H1 (cell line): ENCODE data around the gene TAF11L3. TPM values are rescaled to one million over a fixed set of nuclear protein-coding genes. Genes with fewer than 3 reads are reported as not detected.

ENCODE experiments used
- CTCF ChIA-PET: fragments of 300-600 bp; sonication (Branson Sonifier 250); formaldehyde crosslinking; loops from one replicate; lab custom pipeline; 2021; ENCODE audit not compliant: partially characterized antibody; lab: Charles Lee
- POLR2A ChIA-PET: fragments of 300-600 bp; sonication (Branson Sonifier 250); formaldehyde crosslinking; loops from one replicate; lab custom pipeline; 2021; ENCODE audit warnings: inconsistent platforms; ENCODE audit not compliant: partially characterized antibody; lab: Charles Lee
- DNase-seq, 2 experiments: peaks; one replicate each; pipeline versions ENCODE4 v3.0.0 to v3.0.0-alpha.2; 2010 to 2022; ENCODE audit warnings: low spot score in 2 of 2, low read depth in 1 of 2, mixed read lengths in 1 of 2
- FAIRE-seq: peaks from 2 replicates; lab custom pipeline; 2011; peaks lifted over from hg19 to GRCh38; lab: Jason Lieb, UNC
- H2AFZ ChIP-seq: 2 replicates; pipeline ENCODE4 v1.8.1; 2012; ENCODE audit warnings: low read length, inconsistent platforms
- H2AK5ac ChIP-seq: 2 replicates; pipeline ENCODE4 v1.6.1; 2013; ENCODE audit warnings: low read depth, low read length
- H2BK120ac ChIP-seq: replicated peaks from 2 replicates; pipeline ENCODE3; 2013; ENCODE audit warnings: low read depth, low read length, inconsistent platforms
- H2BK12ac ChIP-seq: 2 replicates; pipeline ENCODE4 v1.6.1; 2013; ENCODE audit warnings: low read depth, low read length
- H2BK15ac ChIP-seq: 2 replicates; pipeline ENCODE4 v1.6.1; 2013; ENCODE audit warnings: low read length
- H2BK20ac ChIP-seq: 2 replicates; pipeline ENCODE4 v1.6.1; 2013; ENCODE audit warnings: low read length
- H2BK5ac ChIP-seq: 2 replicates; pipeline ENCODE4 v1.6.1; 2013; ENCODE audit warnings: low read depth, low read length
- H3K14ac ChIP-seq: 2 replicates; pipeline ENCODE4 v1.6.1; 2013; ENCODE audit warnings: inconsistent platforms; ENCODE audit not compliant: insufficient read length
- H3K18ac ChIP-seq: 2 replicates; pipeline ENCODE4 v1.6.1; 2013; ENCODE audit warnings: low read length; ENCODE audit errors: extremely low read depth
- H3K23ac ChIP-seq: 2 replicates; pipeline ENCODE4 v1.6.1; 2013; ENCODE audit warnings: inconsistent platforms; ENCODE audit not compliant: insufficient read length
- H3K23me2 ChIP-seq: 2 replicates; pipeline ENCODE4 v1.6.1; 2013; ENCODE audit warnings: low read depth, low read length
- H3K27ac ChIP-seq: 2 replicates; pipeline ENCODE4 v1.6.1; 2011; ENCODE audit warnings: low read depth, low read length, inconsistent platforms
- H3K27me3 ChIP-seq, 4 experiments: replicated peaks in 1 of 4; 1 replicate in 1 of 4; 2 replicates in 3 of 4; pipeline versions ENCODE4 v1.6.1 to v1.8.1; 2011 to 2013; ENCODE audit warnings: low read length in 3 of 4, mild to moderate bottlenecking in 3 of 4, inconsistent platforms in 2 of 4, mixed read lengths in 2 of 4, moderate library complexity in 1 of 4; ENCODE audit not compliant: control insufficient read depth in 3 of 4, insufficient read depth in 3 of 4; ENCODE audit errors: extremely low read depth in 1 of 4
- H3K36me3 ChIP-seq, 4 experiments: 2 replicates each; pipeline versions ENCODE4 v1.6.1 to v1.8.1; 2011 to 2013; ENCODE audit warnings: mild to moderate bottlenecking in 4 of 4, low read length in 3 of 4, moderate library complexity in 2 of 4, control low read depth in 1 of 4, inconsistent platforms in 1 of 4; ENCODE audit not compliant: insufficient read depth in 4 of 4, control insufficient read depth in 2 of 4
- H3K4ac ChIP-seq: replicated peaks from 2 replicates; pipeline ENCODE3; 2013; ENCODE audit warnings: low read length, low read depth, mixed read lengths, inconsistent platforms; ENCODE audit not compliant: insufficient read length
- H3K4me1 ChIP-seq, 4 experiments: replicated peaks in 1 of 4; 1 replicate in 1 of 4; 2 replicates in 3 of 4; pipeline versions ENCODE4 v1.6.1 to v1.8.1; 2011 to 2013; ENCODE audit warnings: low read length in 3 of 4, inconsistent platforms in 2 of 4, mixed read lengths in 1 of 4; ENCODE audit not compliant: insufficient read depth in 4 of 4, control insufficient read depth in 3 of 4
- H3K4me2 ChIP-seq, 2 experiments: 2 replicates each; pipeline versions ENCODE4 v1.6.1 to v1.8.1; 2011 to 2013; ENCODE audit warnings: low read depth in 2 of 2, low read length in 2 of 2, control low read depth in 1 of 2, inconsistent platforms in 1 of 2, mild to moderate bottlenecking in 1 of 2; ENCODE audit not compliant: insufficient read depth in 1 of 2
- H3K4me3 ChIP-seq, 4 experiments: fragments of 200-600, 300-600 bp in 1 of 4; sonication (generic), shearing (Covaris generic), sonication (Bioruptor Twin) in 1 of 4; 2 replicates each; pipeline versions ENCODE4 v1.5.1 to v1.8.1; 2011 to 2016; ENCODE audit warnings: low read length in 4 of 4, low read depth in 3 of 4, control low read depth in 2 of 4, inconsistent platforms in 2 of 4, mild to moderate bottlenecking in 2 of 4, mixed read lengths in 1 of 4, moderate library complexity in 1 of 4; ENCODE audit not compliant: insufficient read depth in 2 of 4; ENCODE audit errors: extremely low read depth in 1 of 4
- H3K56ac ChIP-seq: replicated peaks from 2 replicates; pipeline ENCODE3; 2013; ENCODE audit warnings: low read depth, mild to moderate bottlenecking, mixed read lengths, low read length, inconsistent platforms; ENCODE audit not compliant: insufficient read length
- H3K79me1 ChIP-seq: 2 replicates; pipeline ENCODE4 v1.6.1; 2013; ENCODE audit warnings: low read depth, low read length, control low read depth
- H3K79me2 ChIP-seq, 2 experiments: 2 replicates each; pipeline versions ENCODE4 v1.6.1 to v1.8.1; 2012 to 2013; ENCODE audit warnings: low read length in 2 of 2, mild to moderate bottlenecking in 2 of 2, inconsistent platforms in 1 of 2; ENCODE audit not compliant: insufficient read depth in 2 of 2, control insufficient read depth in 1 of 2
- H3K9ac ChIP-seq, 4 experiments: replicated peaks in 1 of 4; 1 replicate in 1 of 4; 2 replicates in 3 of 4; pipeline versions ENCODE4 v1.6.1 to v1.8.1; 2011 to 2013; ENCODE audit warnings: low read depth in 3 of 4, low read length in 3 of 4, control low read depth in 2 of 4, mild to moderate bottlenecking in 2 of 4, moderate library complexity in 2 of 4, inconsistent platforms in 1 of 4; ENCODE audit errors: extremely low read depth in 1 of 4
- H3K9me3 ChIP-seq, 2 experiments: 2 replicates each; pipeline versions ENCODE4 v1.6.1 to v1.8.1; 2012 to 2013; ENCODE audit warnings: mild to moderate bottlenecking in 2 of 2, moderate library complexity in 2 of 2, control low read depth in 1 of 2, inconsistent platforms in 1 of 2, low read depth in 1 of 2, low read length in 1 of 2, mixed read lengths in 1 of 2; ENCODE audit not compliant: insufficient read depth in 2 of 2
- H4K20me1 ChIP-seq, 2 experiments: replicated peaks in 1 of 2; 2 replicates each; pipeline versions ENCODE3 to v1.8.1; 2011 to 2013; ENCODE audit warnings: inconsistent platforms in 2 of 2, low read length in 2 of 2, mild to moderate bottlenecking in 1 of 2; ENCODE audit not compliant: insufficient read depth in 2 of 2, control insufficient read depth in 1 of 2
- H4K5ac ChIP-seq: 2 replicates; pipeline ENCODE4 v1.6.1; 2013; ENCODE audit warnings: low read length, low read depth, mixed read lengths, inconsistent platforms; ENCODE audit not compliant: insufficient read length
- H4K8ac ChIP-seq: 2 replicates; pipeline ENCODE4 v1.8.0; 2013; ENCODE audit warnings: mild to moderate bottlenecking, moderate library complexity, low read length, inconsistent platforms; ENCODE audit not compliant: insufficient read depth; ENCODE audit errors: extremely low read depth
- H4K91ac ChIP-seq: replicated peaks from 2 replicates; pipeline ENCODE3; 2013; ENCODE audit warnings: low read length, mixed read lengths, inconsistent platforms; ENCODE audit not compliant: insufficient read length
- BRCA1 ChIP-seq: IDR thresholded peaks from 2 replicates; pipeline ENCODE4 v1.6.1; 2012; ENCODE audit warnings: low read depth, low read length, improper control_type of control experiment
- CREB1 ChIP-seq: IDR thresholded peaks from 2 replicates; pipeline ENCODE4 v1.6.1; 2012; ENCODE audit warnings: inconsistent platforms
- EZH2 ChIP-seq: fragments of 200-600 bp; sonication (generic); IDR thresholded peaks from 2 replicates; pipeline ENCODE4 v1.7.1; 2012; ENCODE audit warnings: low read depth, mild to moderate bottlenecking, moderate library complexity, low read length, inconsistent platforms; ENCODE audit not compliant: severe bottlenecking
- KDM5A ChIP-seq: fragments of 200-600 bp; IDR thresholded peaks from 2 replicates; pipeline ENCODE4 v1.7.1; 2012; ENCODE audit warnings: mild to moderate bottlenecking, low read length, inconsistent platforms, mixed read lengths
- MAX ChIP-seq: IDR thresholded peaks from 2 replicates; pipeline ENCODE4 v1.6.1; 2012; ENCODE audit warnings: inconsistent platforms
- SIRT6 ChIP-seq: IDR thresholded peaks from one replicate; pipeline ENCODE4 v1.7.1; 2012; ENCODE audit warnings: low read length, inconsistent platforms
- TBP ChIP-seq: IDR thresholded peaks from 2 replicates; pipeline ENCODE4 v1.6.1; 2011; ENCODE audit warnings: low read depth, low read length, improper control_type of control experiment
- TCF12 ChIP-seq: IDR thresholded peaks from 2 replicates; pipeline ENCODE4 v1.6.1; 2011; ENCODE audit warnings: low read depth, mild to moderate bottlenecking, low read length
- TEAD4 ChIP-seq: IDR thresholded peaks from 2 replicates; pipeline ENCODE4 v1.6.1; 2012; ENCODE audit warnings: low read depth, low read length, inconsistent platforms, mixed read lengths
- USF2 ChIP-seq: IDR thresholded peaks from 2 replicates; pipeline ENCODE4 v1.6.1; 2011; ENCODE audit warnings: low read length, improper control_type of control experiment
- WGBS, 2 experiments: shearing (Covaris generic) in 1 of 2; methylation state at CpG; one replicate each; pipeline versions ENCODE4 v1.1.6 to v1.1.7; 2013 to 2015; ENCODE audit warnings: low lambda C conversion rate in 2 of 2, mixed read lengths in 2 of 2, inconsistent platforms in 1 of 2, low coverage in 1 of 2, missing lambda C conversion rate in 1 of 2; ENCODE audit not compliant: insufficient replicate concordance in 2 of 2, insufficient coverage in 1 of 2, insufficient read length in 1 of 2; ENCODE audit errors: extremely low coverage in 1 of 2, missing lambda C conversion rate in 1 of 2; 5-methylcytosine and 5-hydroxymethylcytosine counted together
- polyA plus RNA-seq, 7 experiments: library from polyadenylated mRNA; depleted of rRNA in 3 of 7; stranded (reverse) in 5 of 7; unstranded in 2 of 7; fragments of >200 nt in 5 of 7; fragments of 200-250 nt in 2 of 7; gene quantifications; 1 replicate in 5 of 7; 2 replicates in 1 of 7; 4 replicates in 1 of 7; pipeline versions ENCODE4 v1.2.1 to v1.2.3, GENCODE V29; 2011 to 2013; ENCODE audit warnings: missing spikeins in 2 of 7, mixed read lengths in 2 of 7
- total RNA-seq: library from RNA; stranded (reverse); fragmentation: NEBNext Ultra II Directional; extraction: Animal tissue kit (Norgen Biotek cat#: 25700); gene quantifications from 2 replicates; pipeline ENCODE4 v1.2.1, GENCODE V29; 2021

Gene TAF11L3
- total and polyA plus RNA-seq, 2 of the 8 experiments (the other 6 are each of a cell fraction or from before 2014, with no cell fraction given), result not detected

- H4K91ac ChIP-seq, result no peak overlapping the region
- H3K4me2 ChIP-seq, result no peak overlapping the region
- H4K8ac ChIP-seq, result no peak overlapping the region
- H3K23me2 ChIP-seq, result no peaks in the 10 kb centered on the region
- no peak overlapping the region for H2AK5ac ChIP-seq
- H4K20me1 ChIP-seq, result no peaks in the 10 kb centered on the region
- H3K27ac ChIP-seq, result no peak overlapping the region
- WGBS, 2 experiments, result 79% methylated on average over 4 of the region's 4 CpGs; no CpG with 5 or more reads in 1 of the 2 experiments
- no peak overlapping the region for H3K56ac ChIP-seq
- H3K18ac ChIP-seq, result no peak overlapping the region
- no peaks in the 10 kb centered on the region for H3K79me1 ChIP-seq
- no peaks in the 10 kb centered on the region for H3K36me3 ChIP-seq
- no peak overlapping the region for H3K23ac ChIP-seq
- no peak overlapping the region for H2BK15ac ChIP-seq
- H3K4me1 ChIP-seq, result no peaks in the 10 kb centered on the region
- no peak for FAIRE-seq
- ChIA-PET POLR2A (no interaction called here), CTCF (interaction anchor here (0.6 kb wide), 2 partner anchors 265 to 630 kb away, joined by 3 read pairs; no protein-coding TSS in a partner anchor)
- H3K4me3 ChIP-seq, result no peak overlapping the region
- no peak for DNase-seq
- TF ChIP-seq SIRT6, result no peak
- TF ChIP-seq EZH2, result no peak
- no peak for TF ChIP-seq KDM5A
- no peak for TF ChIP-seq TCF12
- TF ChIP-seq BRCA1, result no peak
- TF ChIP-seq TEAD4, result no peak
- no peak for TF ChIP-seq TBP
- TF ChIP-seq CREB1, result no peak
- TF ChIP-seq MAX, result no peak
- TF ChIP-seq USF2, result no peak
- H2BK12ac ChIP-seq, result no peak overlapping the region
- H2BK5ac ChIP-seq, result no peak overlapping the region
- no peaks in the 10 kb centered on the region for H3K9me3 ChIP-seq
- no peak overlapping the region for H4K5ac ChIP-seq
- H2BK120ac ChIP-seq, result no peak overlapping the region
- no peak overlapping the region for H3K14ac ChIP-seq
- H2BK20ac ChIP-seq, result no peak overlapping the region
- H2AFZ ChIP-seq, result peak overlapping the region; percentile 55
- H3K27me3 ChIP-seq, result no peaks in the 10 kb centered on the region
- H3K9ac ChIP-seq, result no peak overlapping the region
- H3K4ac ChIP-seq, result no peak overlapping the region
- no peaks in the 10 kb centered on the region for H3K79me2 ChIP-seq
These were observed 36.8 kb upstream of the TAF11L3 start for GRCh38 chr5:17481378-17481777.
